Sigmoid colon (tissue), 7 donors: ENCODE measurements around the gene FCRLB. TPM values are rescaled to one million over a fixed set of nuclear protein-coding genes. Genes with fewer than 3 reads are reported as not detected.

Experiments
- DNase-seq: peaks from one replicate; pipeline ENCODE4 v3.0.0-alpha.2; 2019
- H3K27ac ChIP-seq, 4 donors: fragments of 200-600 bp; sonication (generic); one replicate each; pipeline ENCODE4 v1.5.1; 2016 to 2019; ENCODE audit warnings: mild to moderate bottlenecking in 1 of 4
- H3K27me3 ChIP-seq, 3 donors: fragments of 200-600 bp; sonication (generic); one replicate each; pipeline ENCODE4 v1.5.1; 2019; ENCODE audit warnings: mild to moderate bottlenecking in 1 of 3
- H3K36me3 ChIP-seq, 4 donors: fragments of 200-600 bp; sonication (generic); one replicate each; pipeline ENCODE4 v1.5.1; 2016 to 2019
- H3K4me1 ChIP-seq, 4 donors: fragments of 200-600 bp; sonication (generic); one replicate each; pipeline ENCODE4 v1.5.1; 2017 to 2019
- H3K4me3 ChIP-seq, 4 donors: fragments of 200-600 bp; sonication (generic); one replicate each; pipeline ENCODE4 v1.5.1; 2017 to 2019; ENCODE audit warnings: mild to moderate bottlenecking in 2 of 4, moderate library complexity in 1 of 4
- H3K9me3 ChIP-seq, 4 donors: fragments of 200-600 bp in 3 of 4; sonication (generic) in 3 of 4; one replicate each; pipeline versions ENCODE4 v1.5.1 to v1.6.1; 2013 to 2019
- EP300 ChIP-seq, 4 donors: sonication (generic); formaldehyde crosslinking; IDR thresholded peaks; one replicate each; pipeline ENCODE4 v1.6.1; 2017; ENCODE audit warnings: antibody characterized with exemption in 4 of 4
- POLR2A ChIP-seq, 2 donors: fragments of 450-650 bp; IDR thresholded peaks; one replicate each; pipeline ENCODE4 v1.6.1; 2016; ENCODE audit warnings: antibody characterized with exemption in 2 of 2, mild to moderate bottlenecking in 2 of 2, moderate library complexity in 2 of 2
- POLR2AphosphoS5 ChIP-seq, 4 donors: sonication (generic); formaldehyde crosslinking; IDR thresholded peaks; one replicate each; pipeline ENCODE4 v1.6.1; 2017; ENCODE audit warnings: antibody characterized with exemption in 4 of 4
- WGBS, 2 donors: extraction: QIAGEN DNeasy Blood & Tissue Kit; methylation state at CpG; one replicate each; pipeline ENCODE4 v1.1.7; 2013; 5-methylcytosine and 5-hydroxymethylcytosine counted together
- intact Hi-C: fragments of 100-400 bp; cut with DNase I; formaldehyde crosslinking; loops from one replicate; pipeline ENCODE4 v1.15.1; 2023
- polyA plus RNA-seq, 3 donors: library from polyadenylated mRNA; stranded (reverse); fragments of 200-250 nt; gene quantifications; one replicate each; pipeline ENCODE4 v1.2.3, GENCODE V29; 2013
- total RNA-seq, 4 donors: library from RNA; depleted of rRNA; stranded (reverse); fragments of >200 nt; gene quantifications; one replicate each; pipeline ENCODE4 v1.1.0, GENCODE V29; 2016
- TF ChIP-seq, protein P1 (sequence below), 4 experiments: fragments of 450-650 bp in 3 of 4; fragments of 200-600 bp in 1 of 4; IDR thresholded peaks; one replicate each; pipeline ENCODE4 v1.5.1; 2016 to 2019; ENCODE audit warnings: antibody characterized with exemption in 4 of 4, mild to moderate bottlenecking in 3 of 4, moderate library complexity in 2 of 4
- donor health status: healthy with polysubstance abuse.
- donor health status: Bipolar disorder and iron deficiency.
- donor health status: healthy.

The FCRLB gene
- total and polyA plus RNA-seq, 7 donors = 0.23 to 0.95 (median 0.82) TPM; not detected in 2

DNA sequence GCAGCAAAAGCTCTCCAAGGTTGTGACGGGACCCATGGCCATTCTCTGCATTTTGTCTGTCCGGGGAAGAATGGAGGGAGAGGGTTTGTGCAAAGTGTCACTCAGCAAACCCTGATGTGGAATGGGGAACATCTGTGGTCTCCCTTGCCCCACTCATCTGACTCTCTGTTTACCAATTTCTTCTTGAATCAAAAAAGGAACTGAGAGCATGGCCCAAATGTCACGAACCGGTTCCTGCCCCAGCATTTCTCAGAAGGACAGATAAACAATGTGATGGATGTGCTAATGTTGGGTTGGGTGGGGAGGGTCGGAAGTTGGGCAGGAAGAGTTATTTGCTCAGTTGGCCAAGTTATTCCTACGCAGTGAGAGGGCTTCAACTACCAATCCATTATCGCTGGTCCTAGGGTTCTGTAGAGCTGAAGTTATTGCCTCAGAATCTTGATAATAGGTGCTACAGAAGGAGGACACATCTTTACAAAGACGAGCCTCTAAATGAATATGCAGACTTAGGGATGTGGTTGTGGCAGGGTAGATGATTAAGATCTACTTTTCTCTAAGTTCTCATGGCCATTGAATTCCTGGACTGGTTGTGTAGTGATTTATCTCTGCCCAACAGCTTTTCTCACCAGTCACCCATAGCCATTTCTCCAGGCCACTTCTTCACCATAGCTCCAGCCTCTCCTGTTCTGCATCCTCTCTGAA is 18.7 kb downstream of the FCRLB start:
- Histone ChIP-seq H3K4me1 (no peaks in the 10 kb centered on the region), H3K9me3 (no peaks in the 10 kb centered on the region), H3K36me3 (no peaks in the 10 kb centered on the region), H3K27ac (peak overlapping the region in 3 of 4 donors; percentile 28 to 33 (median 29)), H3K27me3 (no peaks in the 10 kb centered on the region), H3K4me3 (no peak overlapping the region)
- WGBS, 2 donors = 61 to 79% methylated on average over 8 of the region's 8 CpGs
- TF ChIP-seq, protein P1, sequence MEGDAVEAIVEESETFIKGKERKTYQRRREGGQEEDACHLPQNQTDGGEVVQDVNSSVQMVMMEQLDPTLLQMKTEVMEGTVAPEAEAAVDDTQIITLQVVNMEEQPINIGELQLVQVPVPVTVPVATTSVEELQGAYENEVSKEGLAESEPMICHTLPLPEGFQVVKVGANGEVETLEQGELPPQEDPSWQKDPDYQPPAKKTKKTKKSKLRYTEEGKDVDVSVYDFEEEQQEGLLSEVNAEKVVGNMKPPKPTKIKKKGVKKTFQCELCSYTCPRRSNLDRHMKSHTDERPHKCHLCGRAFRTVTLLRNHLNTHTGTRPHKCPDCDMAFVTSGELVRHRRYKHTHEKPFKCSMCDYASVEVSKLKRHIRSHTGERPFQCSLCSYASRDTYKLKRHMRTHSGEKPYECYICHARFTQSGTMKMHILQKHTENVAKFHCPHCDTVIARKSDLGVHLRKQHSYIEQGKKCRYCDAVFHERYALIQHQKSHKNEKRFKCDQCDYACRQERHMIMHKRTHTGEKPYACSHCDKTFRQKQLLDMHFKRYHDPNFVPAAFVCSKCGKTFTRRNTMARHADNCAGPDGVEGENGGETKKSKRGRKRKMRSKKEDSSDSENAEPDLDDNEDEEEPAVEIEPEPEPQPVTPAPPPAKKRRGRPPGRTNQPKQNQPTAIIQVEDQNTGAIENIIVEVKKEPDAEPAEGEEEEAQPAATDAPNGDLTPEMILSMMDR (IDR thresholded peaks at IDR 0.05) = no peak
- TF ChIP-seq POLR2AphosphoS5 (IDR thresholded peaks at IDR 0.05) = no peak
- no peak for TF ChIP-seq POLR2A (IDR thresholded peaks at IDR 0.05)
- TF ChIP-seq EP300 (IDR thresholded peaks at IDR 0.05) = no peak
- intact Hi-C loops = loop anchor here (5.0 to 10.0 kb wide), 3 partner anchors 93 to 255 kb away; no protein-coding TSS in a partner anchor
- DNase-seq = no peak

DNA sequence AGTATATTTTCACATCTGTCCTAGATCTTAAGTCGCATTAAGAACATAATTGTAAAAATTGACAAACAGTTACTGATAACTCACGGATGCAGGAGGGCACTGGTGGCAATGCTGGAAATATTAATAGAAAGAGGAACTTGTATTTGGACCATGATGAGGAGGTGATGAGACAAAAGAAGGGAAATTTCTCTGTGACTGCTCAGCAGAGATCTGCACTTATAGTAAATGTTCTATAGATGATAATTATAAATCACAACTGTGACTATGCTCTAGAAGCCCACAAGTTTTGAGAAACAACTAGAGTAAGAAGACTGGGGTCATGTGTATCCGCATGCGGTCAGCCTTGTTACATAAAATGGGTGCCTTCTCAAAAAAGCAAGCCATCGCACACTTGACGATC is 19.6 kb downstream of the FCRLB start:
- Histone ChIP-seq H3K4me3 (no peak overlapping the region), H3K27ac (no peak overlapping the region)
- intact Hi-C loops = loop anchor here (5.0 to 10.0 kb wide), 3 partner anchors 94 to 256 kb away; no protein-coding TSS in a partner anchor

DNA sequence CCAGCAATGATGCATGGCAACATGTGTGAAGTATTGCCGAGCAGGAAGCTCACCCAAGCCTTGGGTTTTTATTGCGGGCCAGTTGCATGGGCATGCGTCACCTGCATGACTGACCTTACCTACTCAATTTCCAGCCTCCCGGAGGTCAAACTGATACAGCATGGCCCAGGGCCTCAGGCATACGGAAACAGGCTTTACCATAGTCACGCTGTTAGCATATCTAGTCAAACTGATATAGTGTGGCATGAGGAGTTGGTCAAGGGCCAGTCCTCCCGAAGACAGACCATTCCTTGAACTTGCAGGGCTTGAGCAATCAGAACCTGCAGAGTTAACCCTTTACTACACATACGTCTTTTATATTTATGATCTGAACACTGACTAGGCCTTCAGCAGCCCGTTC is 21.9 kb downstream of the FCRLB start:
- TF ChIP-seq POLR2A (IDR thresholded peaks at IDR 0.05) (no peak), EP300 (IDR thresholded peaks at IDR 0.05) (no peak), POLR2AphosphoS5 (IDR thresholded peaks at IDR 0.05) (no peak)
- TF ChIP-seq, protein P1 (IDR thresholded peaks at IDR 0.05) = no peak
- intact Hi-C loops = loop anchor here (5.0 to 10.0 kb wide), 3 partner anchors 96 to 258 kb away; no protein-coding TSS in a partner anchor
- no peaks in the 10 kb centered on the region for H3K4me1 ChIP-seq
- H3K9me3 ChIP-seq = no peaks in the 10 kb centered on the region
- whole genome bisulfite sequencing, 2 donors = 81 to 87% methylated on average over 9 of the region's 9 CpGs
- H3K36me3 ChIP-seq = no peaks in the 10 kb centered on the region
- no peaks in the 10 kb centered on the region for H3K27me3 ChIP-seq
- no peak for DNase-seq
- H3K4me3 ChIP-seq = no peak overlapping the region
- no peak overlapping the region for H3K27ac ChIP-seq

More for the DNA sequence above, 19.6 kb downstream of the FCRLB start:
- Histone ChIP-seq H3K27me3 (no peaks in the 10 kb centered on the region), H3K4me1 (no peaks in the 10 kb centered on the region), H3K36me3 (no peaks in the 10 kb centered on the region), H3K9me3 (no peaks in the 10 kb centered on the region)
- no peak for DNase-seq
- WGBS, 2 donors = 82 to 88% methylated on average over 6 of the region's 6 CpGs
- no peak for TF ChIP-seq POLR2A (IDR thresholded peaks at IDR 0.05)
- TF ChIP-seq EP300 (IDR thresholded peaks at IDR 0.05) = no peak
- TF ChIP-seq POLR2AphosphoS5 (IDR thresholded peaks at IDR 0.05) = no peak
- TF ChIP-seq, protein P1 (IDR thresholded peaks at IDR 0.05) = no peak

GRCh38 chr1:161747801-161748200 is 26.5 kb downstream of the FCRLB start:
- Histone ChIP-seq H3K9me3 (no peaks in the 10 kb centered on the region), H3K4me1 (peaks cover 0 to 25% (median 12%) of the 10 kb centered on the region in 4 donors), H3K4me3 (no peak overlapping the region), H3K36me3 (peaks cover 0 to 17% (median 11%) of the 10 kb centered on the region in 4 donors), H3K27me3 (no peaks in the 10 kb centered on the region), H3K27ac (no peak overlapping the region)
- TF ChIP-seq POLR2A (IDR thresholded peaks at IDR 0.05) = no peak
- no peak for TF ChIP-seq POLR2AphosphoS5 (IDR thresholded peaks at IDR 0.05)
- TF ChIP-seq, protein P1 (IDR thresholded peaks at IDR 0.05) = no peak
- TF ChIP-seq EP300 (IDR thresholded peaks at IDR 0.05) = no peak
- DNase-seq = no peak
- intact Hi-C loops = loop anchor here (10.0 kb wide), 2 partner anchors 183 to 263 kb away; no protein-coding TSS in a partner anchor
- WGBS, 2 donors = 51 to 61% methylated on average over 6 of the region's 6 CpGs
